ENCODE results near the gene IL11.

- TF ChIP-seq POLR2AphosphoS2 (conservative IDR thresholded peaks at IDR 0.05; ENCODE audit: low read length), result no peak
- TF ChIP-seq, protein P1, sequence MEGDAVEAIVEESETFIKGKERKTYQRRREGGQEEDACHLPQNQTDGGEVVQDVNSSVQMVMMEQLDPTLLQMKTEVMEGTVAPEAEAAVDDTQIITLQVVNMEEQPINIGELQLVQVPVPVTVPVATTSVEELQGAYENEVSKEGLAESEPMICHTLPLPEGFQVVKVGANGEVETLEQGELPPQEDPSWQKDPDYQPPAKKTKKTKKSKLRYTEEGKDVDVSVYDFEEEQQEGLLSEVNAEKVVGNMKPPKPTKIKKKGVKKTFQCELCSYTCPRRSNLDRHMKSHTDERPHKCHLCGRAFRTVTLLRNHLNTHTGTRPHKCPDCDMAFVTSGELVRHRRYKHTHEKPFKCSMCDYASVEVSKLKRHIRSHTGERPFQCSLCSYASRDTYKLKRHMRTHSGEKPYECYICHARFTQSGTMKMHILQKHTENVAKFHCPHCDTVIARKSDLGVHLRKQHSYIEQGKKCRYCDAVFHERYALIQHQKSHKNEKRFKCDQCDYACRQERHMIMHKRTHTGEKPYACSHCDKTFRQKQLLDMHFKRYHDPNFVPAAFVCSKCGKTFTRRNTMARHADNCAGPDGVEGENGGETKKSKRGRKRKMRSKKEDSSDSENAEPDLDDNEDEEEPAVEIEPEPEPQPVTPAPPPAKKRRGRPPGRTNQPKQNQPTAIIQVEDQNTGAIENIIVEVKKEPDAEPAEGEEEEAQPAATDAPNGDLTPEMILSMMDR (IDR thresholded peaks at IDR 0.05), result no peak
- TF ChIP-seq, protein P2, sequence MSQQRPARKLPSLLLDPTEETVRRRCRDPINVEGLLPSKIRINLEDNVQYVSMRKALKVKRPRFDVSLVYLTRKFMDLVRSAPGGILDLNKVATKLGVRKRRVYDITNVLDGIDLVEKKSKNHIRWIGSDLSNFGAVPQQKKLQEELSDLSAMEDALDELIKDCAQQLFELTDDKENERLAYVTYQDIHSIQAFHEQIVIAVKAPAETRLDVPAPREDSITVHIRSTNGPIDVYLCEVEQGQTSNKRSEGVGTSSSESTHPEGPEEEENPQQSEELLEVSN (IDR thresholded peaks at IDR 0.05; ENCODE audit: borderline replicate concordance, low read depth), result no peak
- TF ChIP-seq RAD21 (conservative IDR thresholded peaks at IDR 0.05 in 1 of 2, IDR thresholded peaks at IDR 0.05 in 1 of 2), result no peak; a peak in 1 of 5 replicates
- TF ChIP-seq RCOR1 (IDR thresholded peaks at IDR 0.05; ENCODE audit: low read depth, low read length), result no peak
- TF ChIP-seq, protein P3, sequence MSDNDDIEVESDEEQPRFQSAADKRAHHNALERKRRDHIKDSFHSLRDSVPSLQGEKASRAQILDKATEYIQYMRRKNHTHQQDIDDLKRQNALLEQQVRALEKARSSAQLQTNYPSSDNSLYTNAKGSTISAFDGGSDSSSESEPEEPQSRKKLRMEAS (IDR thresholded peaks at IDR 0.05), result no peak
- TF ChIP-seq HOXB13 (CRISPR knock-in tag; IDR thresholded peaks at IDR 0.05; ENCODE audit: low read depth), result no peak
These were observed 7.1 kb downstream of the IL11 start, which contains the start of gene GARIN5B for GRCh38 chr19:55362990-55363716.
